SK-N-SH (cell line): ENCODE measurements around the gene CENPV.

Source experiments
- CTCF ChIP-seq: fragments of 200-600 bp; sonication (generic); IDR thresholded peaks from 2 replicates; pipeline ENCODE4 v1.6.1; 2017; ENCODE audit warnings: antibody characterized with exemption, mild to moderate bottlenecking, moderate library complexity
- TAF1 ChIP-seq: IDR thresholded peaks from 2 replicates; pipeline ENCODE4 v1.6.1; 2012; ENCODE audit warnings: low read depth, mild to moderate bottlenecking, low read length, moderate library complexity, borderline replicate concordance

DNA sequence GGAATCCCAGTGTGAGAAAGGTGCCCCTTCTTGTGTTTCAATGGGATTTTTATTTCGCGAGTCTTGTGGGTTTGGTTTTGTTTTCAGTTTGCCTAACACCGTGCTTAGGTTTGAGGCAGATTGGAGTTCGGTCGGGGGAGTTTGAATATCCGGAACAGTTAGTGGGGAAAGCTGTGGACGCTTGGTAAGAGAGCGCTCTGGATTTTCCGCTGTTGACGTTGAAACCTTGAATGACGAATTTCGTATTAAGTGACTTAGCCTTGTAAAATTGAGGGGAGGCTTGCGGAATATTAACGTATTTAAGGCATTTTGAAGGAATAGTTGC is 28.2 kb upstream of the CENPV start:
- TF ChIP-seq CTCF (no peak), TAF1 (no peak)
